ENCODE data around the gene HBEGF.
A peak's percentile ranks its signal among the peaks of the same experiment; 100 is the strongest.

Gene HBEGF

GRCh38 chr5:140371356-140372151 is 25.2 kb upstream of the HBEGF start:
- Histone ChIP-seq H3K27ac (ENCODE audit: low read depth, low read length, severe bottlenecking) (no peak overlapping the region), H3K4me1 (ENCODE audit: control insufficient read depth, insufficient read depth, low read length, poor library complexity, severe bottlenecking) (no peaks in the 10 kb centered on the region), H3K36me3 (ENCODE audit: control insufficient read depth, insufficient read depth, low read length) (no peaks in the 10 kb centered on the region), H3K4me3 (ENCODE audit: extremely low read depth, insufficient read depth, low read length, poor library complexity, severe bottlenecking) (no peak overlapping the region), H3K9me3 (ENCODE audit: control insufficient read depth, low read length) (no peaks in the 10 kb centered on the region)
- 94 to 100% methylated on average over 1 to 3 of the region's 3 CpGs for whole genome bisulfite sequencing, 2 experiments (ENCODE audit: insufficient coverage in 2 of 2)

DNA sequence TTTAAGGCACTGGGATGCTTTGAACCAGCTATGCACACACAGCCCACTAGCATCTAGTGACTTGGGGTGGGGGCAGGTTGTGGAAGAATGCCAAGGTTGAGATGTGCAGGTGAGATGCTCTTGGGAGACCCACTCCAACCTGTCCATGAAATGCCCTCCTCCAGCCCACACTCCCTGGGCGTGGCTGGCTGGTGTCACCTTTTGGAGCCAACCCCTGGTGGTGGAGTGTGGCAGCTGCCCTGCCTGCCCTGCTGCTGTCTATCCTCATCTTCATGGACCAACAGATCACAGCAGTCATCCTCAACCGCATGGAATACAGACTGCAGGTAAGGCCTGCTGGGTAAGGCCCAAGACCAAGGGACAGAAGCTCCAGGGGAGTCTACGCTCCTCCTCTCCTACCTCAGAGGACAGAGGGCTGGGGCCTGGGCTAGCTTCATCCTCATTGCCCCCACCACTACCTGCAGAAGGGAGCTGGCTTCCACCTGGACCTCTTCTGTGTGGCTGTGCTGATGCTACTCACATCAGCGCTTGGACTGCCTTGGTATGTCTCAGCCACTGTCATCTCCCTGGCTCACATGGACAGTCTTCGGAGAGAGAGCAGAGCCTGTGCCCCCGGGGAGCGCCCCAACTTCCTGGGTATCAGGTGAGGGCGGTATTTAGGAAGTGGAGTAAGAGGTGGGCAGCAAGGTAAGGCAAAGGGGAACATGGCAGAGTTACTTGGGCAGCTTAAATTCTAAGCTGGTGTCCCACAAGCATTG is 21.0 kb upstream of the HBEGF start:
- no peak overlapping the region for H3K4me3 ChIP-seq (ENCODE audit: extremely low read depth, insufficient read depth, low read length, poor library complexity, severe bottlenecking)
- no peaks in the 10 kb centered on the region for H3K4me1 ChIP-seq (ENCODE audit: control insufficient read depth, insufficient read depth, low read length, poor library complexity, severe bottlenecking)
- no peaks in the 10 kb centered on the region for H3K9me3 ChIP-seq (ENCODE audit: control insufficient read depth, low read length)
- H3K36me3 ChIP-seq (ENCODE audit: control insufficient read depth, insufficient read depth, low read length) = no peaks in the 10 kb centered on the region
- 82 to 93% methylated on average over 6 of the region's 8 CpGs for WGBS, 2 experiments (ENCODE audit: insufficient coverage in 2 of 2)
- H3K27ac ChIP-seq (ENCODE audit: low read depth, low read length, severe bottlenecking) = no peak overlapping the region

GRCh38 chr5:140366589-140367255 is 20.3 kb upstream of the HBEGF start:
- Histone ChIP-seq H3K4me1 (ENCODE audit: control insufficient read depth, insufficient read depth, low read length, poor library complexity, severe bottlenecking) (no peaks in the 10 kb centered on the region), H3K9me3 (ENCODE audit: control insufficient read depth, low read length) (no peaks in the 10 kb centered on the region), H3K36me3 (ENCODE audit: control insufficient read depth, insufficient read depth, low read length) (no peaks in the 10 kb centered on the region), H3K27ac (ENCODE audit: low read depth, low read length, severe bottlenecking) (no peak overlapping the region), H3K4me3 (ENCODE audit: extremely low read depth, insufficient read depth, low read length, poor library complexity, severe bottlenecking) (no peak overlapping the region)
- WGBS, 2 experiments (ENCODE audit: insufficient coverage in 2 of 2) = 84% methylated on average over 4 of the region's 7 CpGs

GRCh38 chr5:140365941-140366340 is 19.5 kb upstream of the HBEGF start:
- Histone ChIP-seq H3K4me1 (ENCODE audit: control insufficient read depth, insufficient read depth, low read length, poor library complexity, severe bottlenecking) (no peaks in the 10 kb centered on the region), H3K4me3 (ENCODE audit: extremely low read depth, insufficient read depth, low read length, poor library complexity, severe bottlenecking) (no peak overlapping the region), H3K9me3 (ENCODE audit: control insufficient read depth, low read length) (no peaks in the 10 kb centered on the region), H3K27ac (ENCODE audit: low read depth, low read length, severe bottlenecking) (no peak overlapping the region), H3K36me3 (ENCODE audit: control insufficient read depth, insufficient read depth, low read length) (no peaks in the 10 kb centered on the region)
- 90 to 95% methylated on average over 3 to 4 of the region's 4 CpGs for WGBS, 2 experiments (ENCODE audit: insufficient coverage in 2 of 2)

GRCh38 chr5:140365282-140365681 is 18.9 kb upstream of the HBEGF start:
- H3K4me1 ChIP-seq (ENCODE audit: control insufficient read depth, insufficient read depth, low read length, poor library complexity, severe bottlenecking) = no peaks in the 10 kb centered on the region
- 89 to 94% methylated on average over 1 to 2 of the region's 3 CpGs for WGBS, 2 experiments (ENCODE audit: insufficient coverage in 2 of 2)
- no peaks in the 10 kb centered on the region for H3K36me3 ChIP-seq (ENCODE audit: control insufficient read depth, insufficient read depth, low read length)
- H3K27ac ChIP-seq (ENCODE audit: low read depth, low read length, severe bottlenecking) = no peak overlapping the region
- no peaks in the 10 kb centered on the region for H3K9me3 ChIP-seq (ENCODE audit: control insufficient read depth, low read length)
- no peak overlapping the region for H3K4me3 ChIP-seq (ENCODE audit: extremely low read depth, insufficient read depth, low read length, poor library complexity, severe bottlenecking)

DNA sequence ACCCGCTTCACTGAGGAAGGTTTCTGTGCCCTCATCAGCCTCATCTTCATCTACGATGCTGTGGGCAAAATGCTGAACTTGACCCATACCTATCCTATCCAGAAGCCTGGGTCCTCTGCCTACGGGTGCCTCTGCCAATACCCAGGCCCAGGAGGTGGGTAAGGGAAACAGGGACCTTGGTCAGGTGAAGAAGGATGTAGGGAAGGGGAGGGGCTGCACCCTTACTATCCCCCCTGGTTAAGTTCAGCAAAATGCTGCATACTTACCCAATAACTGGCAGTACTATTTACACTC is 18.0 kb upstream of the HBEGF start:
- H3K36me3 ChIP-seq (ENCODE audit: control insufficient read depth, insufficient read depth, low read length) = no peaks in the 10 kb centered on the region
- no peak overlapping the region for H3K27ac ChIP-seq (ENCODE audit: low read depth, low read length, severe bottlenecking)
- WGBS, 2 experiments (ENCODE audit: insufficient coverage in 2 of 2) = 94 to 100% methylated on average over 1 to 2 of the region's 3 CpGs
- H3K9me3 ChIP-seq (ENCODE audit: control insufficient read depth, low read length) = no peaks in the 10 kb centered on the region
- H3K4me3 ChIP-seq (ENCODE audit: extremely low read depth, insufficient read depth, low read length, poor library complexity, severe bottlenecking) = no peak overlapping the region
- H3K4me1 ChIP-seq (ENCODE audit: control insufficient read depth, insufficient read depth, low read length, poor library complexity, severe bottlenecking) = no peaks in the 10 kb centered on the region

DNA sequence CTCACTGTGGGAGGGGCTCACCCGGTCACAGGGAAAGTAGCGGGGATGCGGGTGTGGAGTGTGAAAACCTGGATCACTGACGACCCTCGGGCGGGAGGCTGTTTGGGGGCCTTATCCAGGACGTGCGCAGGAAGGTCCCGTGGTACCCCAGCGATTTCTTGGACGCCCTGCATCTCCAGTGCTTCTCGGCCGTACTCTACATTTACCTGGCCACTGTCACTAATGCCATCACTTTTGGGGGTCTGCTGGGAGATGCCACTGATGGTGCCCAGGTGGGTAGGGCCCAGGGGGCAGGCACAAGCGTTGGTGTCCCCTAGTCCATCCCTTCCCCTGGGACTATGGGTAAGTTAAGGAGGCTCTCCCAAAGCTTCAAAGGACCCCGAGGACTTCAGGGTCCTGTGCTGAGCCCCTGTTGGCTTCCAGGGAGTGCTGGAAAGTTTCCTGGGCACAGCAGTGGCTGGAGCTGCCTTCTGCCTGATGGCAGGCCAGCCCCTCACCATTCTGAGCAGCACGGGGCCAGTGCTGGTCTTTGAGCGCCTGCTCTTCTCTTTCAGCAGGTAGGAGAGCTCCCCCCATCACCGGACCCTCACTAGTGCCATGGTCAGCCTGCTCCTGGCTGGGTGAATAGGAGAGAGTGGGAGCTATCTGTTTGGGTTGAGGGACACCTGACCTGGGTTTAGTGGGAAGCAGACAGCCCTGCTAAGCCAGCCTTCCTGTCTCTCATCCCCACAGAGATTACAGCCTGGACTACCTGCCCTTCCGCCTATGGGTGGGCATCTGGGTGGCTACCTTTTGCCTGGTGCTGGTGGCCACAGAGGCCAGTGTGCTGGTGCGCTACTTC is 17.4 kb upstream of the HBEGF start:
- Histone ChIP-seq H3K27ac (ENCODE audit: low read depth, low read length, severe bottlenecking) (no peak overlapping the region), H3K36me3 (ENCODE audit: control insufficient read depth, insufficient read depth, low read length) (no peaks in the 10 kb centered on the region), H3K4me1 (ENCODE audit: control insufficient read depth, insufficient read depth, low read length, poor library complexity, severe bottlenecking) (no peaks in the 10 kb centered on the region), H3K4me3 (ENCODE audit: extremely low read depth, insufficient read depth, low read length, poor library complexity, severe bottlenecking) (peak overlapping the region; percentile 14), H3K9me3 (ENCODE audit: control insufficient read depth, low read length) (no peaks in the 10 kb centered on the region)
- WGBS, 2 experiments (ENCODE audit: insufficient coverage in 2 of 2) = 67 to 74% methylated on average over 16 to 17 of the region's 20 CpGs

- 19 to 21% methylated on average over 22 to 25 of the region's 29 CpGs for WGBS, 2 experiments (ENCODE audit: insufficient coverage in 2 of 2)
- no peaks in the 10 kb centered on the region for H3K4me1 ChIP-seq (ENCODE audit: control insufficient read depth, insufficient read depth, low read length, poor library complexity, severe bottlenecking)
- H3K36me3 ChIP-seq (ENCODE audit: control insufficient read depth, insufficient read depth, low read length) = no peaks in the 10 kb centered on the region
- H3K9me3 ChIP-seq (ENCODE audit: control insufficient read depth, low read length) = no peaks in the 10 kb centered on the region
- no peak overlapping the region for H3K27ac ChIP-seq (ENCODE audit: low read depth, low read length, severe bottlenecking)
- peak overlapping the region; percentile 14 for H3K4me3 ChIP-seq (ENCODE audit: extremely low read depth, insufficient read depth, low read length, poor library complexity, severe bottlenecking)
These were observed 16.6 kb upstream of the HBEGF start for GRCh38 chr5:140362875-140363630.

DNA sequence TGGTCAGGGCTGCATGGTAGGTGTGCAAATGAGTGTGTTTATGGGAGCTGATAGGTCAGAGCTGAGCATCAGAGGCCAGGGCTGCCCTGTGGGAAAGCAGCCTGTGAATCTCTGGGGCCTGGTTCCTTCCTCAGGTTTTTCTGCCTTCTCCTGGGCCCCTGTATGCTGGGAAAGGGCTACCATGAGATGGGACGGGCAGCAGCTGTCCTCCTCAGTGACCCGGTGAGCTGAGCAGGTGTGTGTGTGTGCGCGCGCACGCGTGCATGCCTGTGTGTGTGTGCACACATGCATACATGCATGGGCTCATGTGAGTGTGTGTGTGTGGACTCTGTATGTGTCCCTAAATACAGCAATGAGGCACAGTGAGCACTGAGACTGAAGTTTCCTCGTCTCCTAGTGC is 15.9 kb upstream of the HBEGF start:
- peaks cover 1% of the 10 kb centered on the region for H3K4me1 ChIP-seq (ENCODE audit: control insufficient read depth, insufficient read depth, low read length, poor library complexity, severe bottlenecking)
- 55 to 96% methylated on average over 1 to 7 of the region's 8 CpGs for WGBS, 2 experiments (ENCODE audit: insufficient coverage in 2 of 2)
- H3K4me3 ChIP-seq (ENCODE audit: extremely low read depth, insufficient read depth, low read length, poor library complexity, severe bottlenecking) = no peak overlapping the region
- no peaks in the 10 kb centered on the region for H3K36me3 ChIP-seq (ENCODE audit: control insufficient read depth, insufficient read depth, low read length)
- H3K27ac ChIP-seq (ENCODE audit: low read depth, low read length, severe bottlenecking) = no peak overlapping the region
- no peaks in the 10 kb centered on the region for H3K9me3 ChIP-seq (ENCODE audit: control insufficient read depth, low read length)

GRCh38 chr5:140361901-140362300 is 15.5 kb upstream of the HBEGF start:
- WGBS, 2 experiments (ENCODE audit: insufficient coverage in 2 of 2) = 100% methylated on average over 2 of the region's 2 CpGs
- no peaks in the 10 kb centered on the region for H3K9me3 ChIP-seq (ENCODE audit: control insufficient read depth, low read length)
- H3K27ac ChIP-seq (ENCODE audit: low read depth, low read length, severe bottlenecking) = no peak overlapping the region
- no peak overlapping the region for H3K4me3 ChIP-seq (ENCODE audit: extremely low read depth, insufficient read depth, low read length, poor library complexity, severe bottlenecking)
- H3K36me3 ChIP-seq (ENCODE audit: control insufficient read depth, insufficient read depth, low read length) = no peaks in the 10 kb centered on the region
- H3K4me1 ChIP-seq (ENCODE audit: control insufficient read depth, insufficient read depth, low read length, poor library complexity, severe bottlenecking) = peaks cover 4% of the 10 kb centered on the region

Measured in mesodermal cell (in vitro differentiated cells).